H1 (cell line): Measurements from ENCODE around the gene SLC5A4. TPM values are rescaled to one million over a fixed set of nuclear protein-coding genes. Genes with fewer than 3 reads are reported as not detected.

Source experiments
- CTCF ChIA-PET: fragments of 300-600 bp; sonication (Branson Sonifier 250); formaldehyde crosslinking; loops from one replicate; lab custom pipeline; 2021; ENCODE audit not compliant: partially characterized antibody; lab: Charles Lee
- POLR2A ChIA-PET: fragments of 300-600 bp; sonication (Branson Sonifier 250); formaldehyde crosslinking; loops from one replicate; lab custom pipeline; 2021; ENCODE audit warnings: inconsistent platforms; ENCODE audit not compliant: partially characterized antibody; lab: Charles Lee
- DNase-seq, 2 experiments: peaks; one replicate each; pipeline versions ENCODE4 v3.0.0 to v3.0.0-alpha.2; 2010 to 2022; ENCODE audit warnings: low spot score in 2 of 2, low read depth in 1 of 2, mixed read lengths in 1 of 2
- FAIRE-seq: peaks from 2 replicates; lab custom pipeline; 2011; peaks lifted over from hg19 to GRCh38; lab: Jason Lieb, UNC
- H2AFZ ChIP-seq: 2 replicates; pipeline ENCODE4 v1.8.1; 2012; ENCODE audit warnings: low read length, inconsistent platforms
- H2AK5ac ChIP-seq: 2 replicates; pipeline ENCODE4 v1.6.1; 2013; ENCODE audit warnings: low read depth, low read length
- H2BK120ac ChIP-seq: replicated peaks from 2 replicates; pipeline ENCODE3; 2013; ENCODE audit warnings: low read depth, low read length, inconsistent platforms
- H2BK12ac ChIP-seq: 2 replicates; pipeline ENCODE4 v1.6.1; 2013; ENCODE audit warnings: low read depth, low read length
- H2BK15ac ChIP-seq: 2 replicates; pipeline ENCODE4 v1.6.1; 2013; ENCODE audit warnings: low read length
- H2BK20ac ChIP-seq: 2 replicates; pipeline ENCODE4 v1.6.1; 2013; ENCODE audit warnings: low read length
- H2BK5ac ChIP-seq: 2 replicates; pipeline ENCODE4 v1.6.1; 2013; ENCODE audit warnings: low read depth, low read length
- H3K14ac ChIP-seq: 2 replicates; pipeline ENCODE4 v1.6.1; 2013; ENCODE audit warnings: inconsistent platforms; ENCODE audit not compliant: insufficient read length
- H3K18ac ChIP-seq: 2 replicates; pipeline ENCODE4 v1.6.1; 2013; ENCODE audit warnings: low read length; ENCODE audit errors: extremely low read depth
- H3K23ac ChIP-seq: 2 replicates; pipeline ENCODE4 v1.6.1; 2013; ENCODE audit warnings: inconsistent platforms; ENCODE audit not compliant: insufficient read length
- H3K23me2 ChIP-seq: 2 replicates; pipeline ENCODE4 v1.6.1; 2013; ENCODE audit warnings: low read depth, low read length
- H3K27ac ChIP-seq: 2 replicates; pipeline ENCODE4 v1.6.1; 2011; ENCODE audit warnings: low read depth, low read length, inconsistent platforms
- H3K27me3 ChIP-seq, 4 experiments: replicated peaks in 1 of 4; 1 replicate in 1 of 4; 2 replicates in 3 of 4; pipeline versions ENCODE4 v1.6.1 to v1.8.1; 2011 to 2013; ENCODE audit warnings: low read length in 3 of 4, mild to moderate bottlenecking in 3 of 4, inconsistent platforms in 2 of 4, mixed read lengths in 2 of 4, moderate library complexity in 1 of 4; ENCODE audit not compliant: control insufficient read depth in 3 of 4, insufficient read depth in 3 of 4; ENCODE audit errors: extremely low read depth in 1 of 4
- H3K36me3 ChIP-seq, 4 experiments: 2 replicates each; pipeline versions ENCODE4 v1.6.1 to v1.8.1; 2011 to 2013; ENCODE audit warnings: mild to moderate bottlenecking in 4 of 4, low read length in 3 of 4, moderate library complexity in 2 of 4, control low read depth in 1 of 4, inconsistent platforms in 1 of 4; ENCODE audit not compliant: insufficient read depth in 4 of 4, control insufficient read depth in 2 of 4
- H3K4ac ChIP-seq: replicated peaks from 2 replicates; pipeline ENCODE3; 2013; ENCODE audit warnings: low read length, low read depth, mixed read lengths, inconsistent platforms; ENCODE audit not compliant: insufficient read length
- H3K4me1 ChIP-seq, 4 experiments: replicated peaks in 1 of 4; 1 replicate in 1 of 4; 2 replicates in 3 of 4; pipeline versions ENCODE4 v1.6.1 to v1.8.1; 2011 to 2013; ENCODE audit warnings: low read length in 3 of 4, inconsistent platforms in 2 of 4, mixed read lengths in 1 of 4; ENCODE audit not compliant: insufficient read depth in 4 of 4, control insufficient read depth in 3 of 4
- H3K4me2 ChIP-seq, 2 experiments: 2 replicates each; pipeline versions ENCODE4 v1.6.1 to v1.8.1; 2011 to 2013; ENCODE audit warnings: low read depth in 2 of 2, low read length in 2 of 2, control low read depth in 1 of 2, inconsistent platforms in 1 of 2, mild to moderate bottlenecking in 1 of 2; ENCODE audit not compliant: insufficient read depth in 1 of 2
- H3K4me3 ChIP-seq, 4 experiments: fragments of 200-600, 300-600 bp in 1 of 4; sonication (generic), shearing (Covaris generic), sonication (Bioruptor Twin) in 1 of 4; 2 replicates each; pipeline versions ENCODE4 v1.5.1 to v1.8.1; 2011 to 2016; ENCODE audit warnings: low read length in 4 of 4, low read depth in 3 of 4, control low read depth in 2 of 4, inconsistent platforms in 2 of 4, mild to moderate bottlenecking in 2 of 4, mixed read lengths in 1 of 4, moderate library complexity in 1 of 4; ENCODE audit not compliant: insufficient read depth in 2 of 4; ENCODE audit errors: extremely low read depth in 1 of 4
- H3K56ac ChIP-seq: replicated peaks from 2 replicates; pipeline ENCODE3; 2013; ENCODE audit warnings: low read depth, mild to moderate bottlenecking, mixed read lengths, low read length, inconsistent platforms; ENCODE audit not compliant: insufficient read length
- H3K79me1 ChIP-seq: 2 replicates; pipeline ENCODE4 v1.6.1; 2013; ENCODE audit warnings: low read depth, low read length, control low read depth
- H3K79me2 ChIP-seq, 2 experiments: 2 replicates each; pipeline versions ENCODE4 v1.6.1 to v1.8.1; 2012 to 2013; ENCODE audit warnings: low read length in 2 of 2, mild to moderate bottlenecking in 2 of 2, inconsistent platforms in 1 of 2; ENCODE audit not compliant: insufficient read depth in 2 of 2, control insufficient read depth in 1 of 2
- H3K9ac ChIP-seq, 4 experiments: replicated peaks in 1 of 4; 1 replicate in 1 of 4; 2 replicates in 3 of 4; pipeline versions ENCODE4 v1.6.1 to v1.8.1; 2011 to 2013; ENCODE audit warnings: low read depth in 3 of 4, low read length in 3 of 4, control low read depth in 2 of 4, mild to moderate bottlenecking in 2 of 4, moderate library complexity in 2 of 4, inconsistent platforms in 1 of 4; ENCODE audit errors: extremely low read depth in 1 of 4
- H3K9me3 ChIP-seq, 2 experiments: 2 replicates each; pipeline versions ENCODE4 v1.6.1 to v1.8.1; 2012 to 2013; ENCODE audit warnings: mild to moderate bottlenecking in 2 of 2, moderate library complexity in 2 of 2, control low read depth in 1 of 2, inconsistent platforms in 1 of 2, low read depth in 1 of 2, low read length in 1 of 2, mixed read lengths in 1 of 2; ENCODE audit not compliant: insufficient read depth in 2 of 2
- H4K20me1 ChIP-seq, 2 experiments: replicated peaks in 1 of 2; 2 replicates each; pipeline versions ENCODE3 to v1.8.1; 2011 to 2013; ENCODE audit warnings: inconsistent platforms in 2 of 2, low read length in 2 of 2, mild to moderate bottlenecking in 1 of 2; ENCODE audit not compliant: insufficient read depth in 2 of 2, control insufficient read depth in 1 of 2
- H4K5ac ChIP-seq: 2 replicates; pipeline ENCODE4 v1.6.1; 2013; ENCODE audit warnings: low read length, low read depth, mixed read lengths, inconsistent platforms; ENCODE audit not compliant: insufficient read length
- H4K8ac ChIP-seq: 2 replicates; pipeline ENCODE4 v1.8.0; 2013; ENCODE audit warnings: mild to moderate bottlenecking, moderate library complexity, low read length, inconsistent platforms; ENCODE audit not compliant: insufficient read depth; ENCODE audit errors: extremely low read depth
- H4K91ac ChIP-seq: replicated peaks from 2 replicates; pipeline ENCODE3; 2013; ENCODE audit warnings: low read length, mixed read lengths, inconsistent platforms; ENCODE audit not compliant: insufficient read length
- ATF3 ChIP-seq: IDR thresholded peaks from 2 replicates; pipeline ENCODE4 v1.6.1; 2011; ENCODE audit warnings: low read depth, mild to moderate bottlenecking, low read length; ENCODE audit not compliant: insufficient read depth
- CBX5 ChIP-seq: fragments of 300-800, 300-1000 bp; sonication (generic); IDR thresholded peaks from 2 replicates; pipeline ENCODE4 v1.7.1; 2016; ENCODE audit warnings: antibody characterized with exemption, low read length, low read depth
- CHD1 ChIP-seq: IDR thresholded peaks from 2 replicates; pipeline ENCODE4 v1.6.1; 2012; ENCODE audit warnings: low read depth, low read length, improper control_type of control experiment
- CREB1 ChIP-seq: IDR thresholded peaks from 2 replicates; pipeline ENCODE4 v1.6.1; 2012; ENCODE audit warnings: inconsistent platforms
- EP300 ChIP-seq, 2 experiments: IDR thresholded peaks; 1 replicate in 1 of 2; 2 replicates in 1 of 2; pipeline ENCODE4 v1.6.1; 2011 to 2012; ENCODE audit warnings: low read depth in 2 of 2, low read length in 2 of 2, mild to moderate bottlenecking in 2 of 2, borderline replicate concordance in 1 of 2, inconsistent platforms in 1 of 2, moderate library complexity in 1 of 2
- EZH2 ChIP-seq: fragments of 200-600 bp; sonication (generic); IDR thresholded peaks from 2 replicates; pipeline ENCODE4 v1.7.1; 2012; ENCODE audit warnings: low read depth, mild to moderate bottlenecking, moderate library complexity, low read length, inconsistent platforms; ENCODE audit not compliant: severe bottlenecking
- RAD21 ChIP-seq, 2 experiments: IDR thresholded peaks in 1 of 2; conservative IDR thresholded peaks in 1 of 2; 2 replicates each; pipeline ENCODE4 v1.6.1; 2011; ENCODE audit warnings: low read depth in 2 of 2, low read length in 2 of 2, improper control_type of control experiment in 1 of 2, inconsistent platforms in 1 of 2, mild to moderate bottlenecking in 1 of 2, moderate library complexity in 1 of 2
- RFX5 ChIP-seq: IDR thresholded peaks from 2 replicates; pipeline ENCODE4 v1.6.1; 2011; ENCODE audit warnings: low read depth, low read length, improper control_type of control experiment, borderline replicate concordance
- SIRT6 ChIP-seq: IDR thresholded peaks from one replicate; pipeline ENCODE4 v1.7.1; 2012; ENCODE audit warnings: low read length, inconsistent platforms
- TAF1 ChIP-seq: IDR thresholded peaks from 2 replicates; pipeline ENCODE4 v1.6.1; 2011; ENCODE audit warnings: mild to moderate bottlenecking, low read depth, low read length
- YY1 ChIP-seq: IDR thresholded peaks from 2 replicates; pipeline ENCODE4 v1.6.1; 2011; ENCODE audit warnings: low read depth, mild to moderate bottlenecking, low read length
- WGBS, 2 experiments: shearing (Covaris generic) in 1 of 2; methylation state at CpG; one replicate each; pipeline versions ENCODE4 v1.1.6 to v1.1.7; 2013 to 2015; ENCODE audit warnings: low lambda C conversion rate in 2 of 2, mixed read lengths in 2 of 2, inconsistent platforms in 1 of 2, low coverage in 1 of 2, missing lambda C conversion rate in 1 of 2; ENCODE audit not compliant: insufficient replicate concordance in 2 of 2, insufficient coverage in 1 of 2, insufficient read length in 1 of 2; ENCODE audit errors: extremely low coverage in 1 of 2, missing lambda C conversion rate in 1 of 2; 5-methylcytosine and 5-hydroxymethylcytosine counted together
- polyA plus RNA-seq, 7 experiments: library from polyadenylated mRNA; depleted of rRNA in 3 of 7; stranded (reverse) in 5 of 7; unstranded in 2 of 7; fragments of >200 nt in 5 of 7; fragments of 200-250 nt in 2 of 7; gene quantifications; 1 replicate in 5 of 7; 2 replicates in 1 of 7; 4 replicates in 1 of 7; pipeline versions ENCODE4 v1.2.1 to v1.2.3, GENCODE V29; 2011 to 2013; ENCODE audit warnings: missing spikeins in 2 of 7, mixed read lengths in 2 of 7
- total RNA-seq: library from RNA; stranded (reverse); fragmentation: NEBNext Ultra II Directional; extraction: Animal tissue kit (Norgen Biotek cat#: 25700); gene quantifications from 2 replicates; pipeline ENCODE4 v1.2.1, GENCODE V29; 2021

SLC5A4 gene
- total and polyA plus RNA-seq, 2 of the 8 experiments (the other 6 are each of a cell fraction or from before 2014, with no cell fraction given): 0.17 TPM; not detected in 1

- CTCF ChIA-PET: interaction anchor here (0.7 to 2.2 kb wide), 5 partner anchors 9 to 157 kb away, joined by 3 to 15 read pairs (median 4); no protein-coding TSS in a partner anchor
- no peaks in the 10 kb centered on the region for H3K79me1 ChIP-seq
- no peaks in the 10 kb centered on the region; a peak in 1 of 4 replicates for H3K9me3 ChIP-seq
- H3K4ac ChIP-seq: no peak overlapping the region
- H2AFZ ChIP-seq: no peak overlapping the region
- no peak overlapping the region for H2BK20ac ChIP-seq
- WGBS, 2 experiments: 91% methylated on average over 5 of the region's 5 CpGs; no CpG with 5 or more reads in 1 of the 2 experiments
- POLR2A ChIA-PET: no interaction called here
- no peak overlapping the region for H4K5ac ChIP-seq
- no peak overlapping the region for H2BK120ac ChIP-seq
- H2BK12ac ChIP-seq: no peak overlapping the region
- no peaks in the 10 kb centered on the region for H3K36me3 ChIP-seq
- H3K9ac ChIP-seq: no peak overlapping the region
- H3K27me3 ChIP-seq: no peaks in the 10 kb centered on the region; a peak in 1 of 7 replicates
- H3K56ac ChIP-seq: no peak overlapping the region
- no peak overlapping the region for H3K27ac ChIP-seq
- H3K18ac ChIP-seq: no peak overlapping the region
- H3K4me3 ChIP-seq: no peak overlapping the region
- H4K8ac ChIP-seq: no peak overlapping the region
- no peaks in the 10 kb centered on the region for H4K20me1 ChIP-seq
- H3K79me2 ChIP-seq: no peaks in the 10 kb centered on the region
- DNase-seq (no peak), FAIRE-seq (no peak)
- no peaks in the 10 kb centered on the region for H3K23me2 ChIP-seq
- H3K4me2 ChIP-seq: no peak overlapping the region
- H2BK15ac ChIP-seq: no peak overlapping the region
- H3K4me1 ChIP-seq: no peaks in the 10 kb centered on the region
- H3K14ac ChIP-seq: no peak overlapping the region
- H2AK5ac ChIP-seq: no peak overlapping the region; the same call in 1 of the 2 replicates
- no peak overlapping the region for H2BK5ac ChIP-seq
- no peak overlapping the region for H3K23ac ChIP-seq
- no peak overlapping the region for H4K91ac ChIP-seq
- TF ChIP-seq CREB1 (no peak), ATF3 (no peak), CBX5 (no peak), YY1 (no peak), RAD21 (IDR thresholded peaks at IDR 0.05 in 1 of 2, conservative IDR thresholded peaks at IDR 0.05 in 1 of 2; ENCODE audit: low read depth in 2 of 2, low read length in 2 of 2) (no peak), EP300 (IDR thresholded peaks at IDR 0.05; ENCODE audit: borderline replicate concordance in 1 of 2, low read depth in 2 of 2, low read length in 2 of 2) (no peak), EZH2 (no peak), SIRT6 (no peak), TAF1 (no peak), CHD1 (no peak), RFX5 (no peak)
These were observed 22.1 kb downstream of the SLC5A4 start for GRCh38 chr22:32233091-32233490.
